Measurements from ENCODE around the gene MACROH2A2. TPM values are rescaled to one million over a fixed set of nuclear protein-coding genes. Genes with fewer than 3 reads are reported as not detected.
A peak's percentile ranks its signal among the peaks of the same experiment; 100 is the strongest.

Gene MACROH2A2
- polyA plus RNA-seq, 1 donor: 52.0 TPM

- H3K4me1 ChIP-seq (ENCODE audit: control insufficient read depth, insufficient read depth, low read length): no peaks in the 10 kb centered on the region
- no peaks in the 10 kb centered on the region for H3K9me3 ChIP-seq (ENCODE audit: control insufficient read depth, low read depth, low read length)
- no peaks in the 10 kb centered on the region for H3K27me3 ChIP-seq (ENCODE audit: control insufficient read depth, insufficient read depth, low read length)
- DNase-seq: no peak
- no CpG with 5 or more reads among the region's 3 CpGs for WGBS (ENCODE audit: insufficient coverage, low lambda C conversion rate)
- H3K27ac ChIP-seq (ENCODE audit: low read length): no peak overlapping the region
- H3K4me3 ChIP-seq (ENCODE audit: low read length): no peak overlapping the region
- H3K36me3 ChIP-seq (ENCODE audit: control insufficient read depth, insufficient read depth, low read length): no peaks in the 10 kb centered on the region
Observed at GRCh38 chr10:70124918-70125317, 72.3 kb downstream of the MACROH2A2 start.

GRCh38 chr10:70125918-70126552, 73.4 kb downstream of the MACROH2A2 start:
- no CpG with 5 or more reads among the region's 5 CpGs for WGBS (ENCODE audit: insufficient coverage, low lambda C conversion rate)
- H3K4me1 ChIP-seq (ENCODE audit: control insufficient read depth, insufficient read depth, low read length): no peaks in the 10 kb centered on the region
- H3K36me3 ChIP-seq (ENCODE audit: control insufficient read depth, insufficient read depth, low read length): no peaks in the 10 kb centered on the region
- no peaks in the 10 kb centered on the region for H3K27me3 ChIP-seq (ENCODE audit: control insufficient read depth, insufficient read depth, low read length)
- H3K9me3 ChIP-seq (ENCODE audit: control insufficient read depth, low read depth, low read length): no peaks in the 10 kb centered on the region
- H3K4me3 ChIP-seq (ENCODE audit: low read length): no peak overlapping the region
- no peak overlapping the region for H3K27ac ChIP-seq (ENCODE audit: low read length)
- DNase-seq: no peak

- Histone ChIP-seq H3K27ac (ENCODE audit: low read length) (no peak overlapping the region), H3K4me3 (ENCODE audit: low read length) (no peak overlapping the region), H3K27me3 (ENCODE audit: control insufficient read depth, insufficient read depth, low read length) (no peaks in the 10 kb centered on the region), H3K9me3 (ENCODE audit: control insufficient read depth, low read depth, low read length) (no peaks in the 10 kb centered on the region), H3K36me3 (ENCODE audit: control insufficient read depth, insufficient read depth, low read length) (no peaks in the 10 kb centered on the region), H3K4me1 (ENCODE audit: control insufficient read depth, insufficient read depth, low read length) (peaks cover 5% of the 10 kb centered on the region)
- no peak for DNase-seq
- WGBS (ENCODE audit: insufficient coverage, low lambda C conversion rate): no CpG with 5 or more reads among the region's 15 CpGs
Observed at GRCh38 chr10:70126700-70127395, 74.2 kb downstream of the MACROH2A2 start.

- H3K4me3 ChIP-seq (ENCODE audit: low read length): no peak overlapping the region
- H3K4me1 ChIP-seq (ENCODE audit: control insufficient read depth, insufficient read depth, low read length): peaks cover 13% of the 10 kb centered on the region
- WGBS (ENCODE audit: insufficient coverage, low lambda C conversion rate): no CpG with 5 or more reads among the region's 10 CpGs
- no peaks in the 10 kb centered on the region for H3K27me3 ChIP-seq (ENCODE audit: control insufficient read depth, insufficient read depth, low read length)
- DNase-seq: no peak
- H3K9me3 ChIP-seq (ENCODE audit: control insufficient read depth, low read depth, low read length): no peaks in the 10 kb centered on the region
- no peak overlapping the region for H3K27ac ChIP-seq (ENCODE audit: low read length)
- no peaks in the 10 kb centered on the region for H3K36me3 ChIP-seq (ENCODE audit: control insufficient read depth, insufficient read depth, low read length)
Observed at GRCh38 chr10:70130878-70131559, 78.4 kb downstream of the MACROH2A2 start.

GRCh38 chr10:70131560-70131937, 78.9 kb downstream of the MACROH2A2 start:
- Histone ChIP-seq H3K27me3 (ENCODE audit: control insufficient read depth, insufficient read depth, low read length) (no peaks in the 10 kb centered on the region), H3K27ac (ENCODE audit: low read length) (no peak overlapping the region), H3K9me3 (ENCODE audit: control insufficient read depth, low read depth, low read length) (no peaks in the 10 kb centered on the region), H3K36me3 (ENCODE audit: control insufficient read depth, insufficient read depth, low read length) (no peaks in the 10 kb centered on the region), H3K4me3 (ENCODE audit: low read length) (no peak overlapping the region), H3K4me1 (ENCODE audit: control insufficient read depth, insufficient read depth, low read length) (peaks cover 13% of the 10 kb centered on the region)
- DNase-seq: no peak
- no CpG with 5 or more reads among the region's 4 CpGs for WGBS (ENCODE audit: insufficient coverage, low lambda C conversion rate)

- Histone ChIP-seq H3K36me3 (ENCODE audit: control insufficient read depth, insufficient read depth, low read length) (no peaks in the 10 kb centered on the region), H3K9me3 (ENCODE audit: control insufficient read depth, low read depth, low read length) (no peaks in the 10 kb centered on the region), H3K27me3 (ENCODE audit: control insufficient read depth, insufficient read depth, low read length) (no peaks in the 10 kb centered on the region), H3K27ac (ENCODE audit: low read length) (peak within 1 kb of the TSS; percentile 52), H3K4me3 (ENCODE audit: low read length) (peak within 1 kb of the TSS; percentile 62), H3K4me1 (ENCODE audit: control insufficient read depth, insufficient read depth, low read length) (peaks cover 13% of the 10 kb centered on the region)
- no CpG with 5 or more reads among the region's 80 CpGs for WGBS (ENCODE audit: insufficient coverage, low lambda C conversion rate)
- DNase-seq: peak; percentile 86 to 95
Observed at GRCh38 chr10:70132098-70133029, 79.7 kb downstream of the MACROH2A2 start, which contains the start of gene AIFM2. AIFM2 (minus strand) TSS chr10:70132825; CDS start chr10:70124084, 8,741 bp downstream.

- WGBS (ENCODE audit: insufficient coverage, low lambda C conversion rate): no CpG with 5 or more reads among the region's 3 CpGs
- DNase-seq: no peak
Observed at GRCh38 chr10:70135046-70135445, 82.4 kb downstream of the MACROH2A2 start.

GRCh38 chr10:70135684-70136083, 83.0 kb downstream of the MACROH2A2 start:
- no peak for DNase-seq
- Histone ChIP-seq H3K9me3 (ENCODE audit: control insufficient read depth, low read depth, low read length) (no peaks in the 10 kb centered on the region), H3K27me3 (ENCODE audit: control insufficient read depth, insufficient read depth, low read length) (no peaks in the 10 kb centered on the region), H3K36me3 (ENCODE audit: control insufficient read depth, insufficient read depth, low read length) (peaks cover 11% of the 10 kb centered on the region), H3K4me1 (ENCODE audit: control insufficient read depth, insufficient read depth, low read length) (peaks cover 13% of the 10 kb centered on the region), H3K4me3 (ENCODE audit: low read length) (no peak overlapping the region), H3K27ac (ENCODE audit: low read length) (no peak overlapping the region)
- 100% methylated on average over 1 of the region's 7 CpGs for WGBS (ENCODE audit: insufficient coverage, low lambda C conversion rate)

More at GRCh38 chr10:70135046-70135445, 82.4 kb downstream of the MACROH2A2 start:
- H3K36me3 ChIP-seq (ENCODE audit: control insufficient read depth, insufficient read depth, low read length): peaks cover 11% of the 10 kb centered on the region
- no peaks in the 10 kb centered on the region for H3K27me3 ChIP-seq (ENCODE audit: control insufficient read depth, insufficient read depth, low read length)
- no peak overlapping the region for H3K27ac ChIP-seq (ENCODE audit: low read length)
- peaks cover 13% of the 10 kb centered on the region for H3K4me1 ChIP-seq (ENCODE audit: control insufficient read depth, insufficient read depth, low read length)
- H3K9me3 ChIP-seq (ENCODE audit: control insufficient read depth, low read depth, low read length): no peaks in the 10 kb centered on the region
- H3K4me3 ChIP-seq (ENCODE audit: low read length): no peak overlapping the region

- Histone ChIP-seq H3K27ac (ENCODE audit: low read length) (no peak overlapping the region), H3K4me3 (ENCODE audit: low read length) (no peak overlapping the region), H3K36me3 (ENCODE audit: control insufficient read depth, insufficient read depth, low read length) (peaks cover 11% of the 10 kb centered on the region), H3K27me3 (ENCODE audit: control insufficient read depth, insufficient read depth, low read length) (no peaks in the 10 kb centered on the region), H3K9me3 (ENCODE audit: control insufficient read depth, low read depth, low read length) (no peaks in the 10 kb centered on the region), H3K4me1 (ENCODE audit: control insufficient read depth, insufficient read depth, low read length) (peaks cover 5% of the 10 kb centered on the region)
- WGBS (ENCODE audit: insufficient coverage, low lambda C conversion rate): no CpG with 5 or more reads among the region's 9 CpGs
- no peak for DNase-seq
Observed at GRCh38 chr10:70137135-70137534, 84.5 kb downstream of the MACROH2A2 start.
